HepG2 (cell line): ENCODE data around the gene BCL11B. TPM values are rescaled to one million over a fixed set of nuclear protein-coding genes. Genes with fewer than 3 reads are reported as not detected.

ENCODE experiments used
- ATAC-seq: fragments of 200-7000 bp; cut with Tn5 transposase; 3 replicates; pipeline ENCODE4 v1.9.1; 2020; ENCODE audit warnings: mild to moderate bottlenecking, moderate library complexity
- BruUV-seq: library from RNA; stranded (reverse); fragments of 400-500 nt; replicated peaks from 2 replicates; lab custom pipeline; 2021; lab: Mats Ljungman, UMichigan
- CTCF ChIA-PET: fragments of 300-600 bp; formaldehyde crosslinking; extraction: SDS; loops from one replicate; lab custom pipeline; 2021; ENCODE audit warnings: low total read pairs, inconsistent platforms, low intra/inter-chr PET ratio; lab: Yijun Ruan, JAX
- POLR2A ChIA-PET: fragments of 350-600 bp; sonication (Branson Sonifier 250); formaldehyde crosslinking; loops from one replicate; lab custom pipeline; 2020; ENCODE audit warnings: antibody characterized with exemption, inconsistent platforms; lab: Yijun Ruan, JAX
- DNase-seq: peaks from one replicate; pipeline ENCODE4 v3.0.0-alpha.2; 2015; ENCODE audit warnings: low spot score
- FAIRE-seq: peaks from 3 replicates; lab custom pipeline; 2011; peaks lifted over from hg19 to GRCh38; lab: Jason Lieb, UNC
- H2AFZ ChIP-seq: one replicate; pipeline ENCODE4 v1.6.1; 2011; ENCODE audit warnings: low read length, inconsistent platforms
- H3K27ac ChIP-seq: fragments of 300-600 bp; 3 replicates; pipeline ENCODE4 v1.8.0; 2011; ENCODE audit warnings: mixed run types, mild to moderate bottlenecking, mixed read lengths, low read length, inconsistent platforms; ENCODE audit not compliant: insufficient read depth; ENCODE audit errors: extremely low read length
- H3K27me3 ChIP-seq, 2 experiments: fragments of 200-600 bp in 1 of 2; 2 replicates in 1 of 2; 3 replicates in 1 of 2; pipeline versions ENCODE4 v1.6.0 to v1.8.0; 2011; ENCODE audit warnings: low read length in 2 of 2, mild to moderate bottlenecking in 2 of 2, moderate library complexity in 2 of 2, inconsistent platforms in 1 of 2; ENCODE audit not compliant: insufficient read depth in 2 of 2, control insufficient read depth in 1 of 2
- H3K36me3 ChIP-seq, 2 experiments: fragments of 200-600 bp in 1 of 2; replicated peaks in 1 of 2; 2 replicates in 1 of 2; 3 replicates in 1 of 2; pipeline versions ENCODE4 v1.5.1 to v1.8.0; 2011; ENCODE audit warnings: low read length in 2 of 2, inconsistent platforms in 1 of 2; ENCODE audit not compliant: insufficient read depth in 2 of 2, control insufficient read depth in 1 of 2
- H3K4me1 ChIP-seq: 2 replicates; pipeline ENCODE4 v1.5.1; 2012; ENCODE audit warnings: low read length, inconsistent platforms; ENCODE audit not compliant: insufficient read depth
- H3K4me2 ChIP-seq: 2 replicates; pipeline ENCODE4 v1.6.0; 2011; ENCODE audit warnings: low read depth, low read length, inconsistent platforms
- H3K4me3 ChIP-seq, 3 experiments: fragments of 200-600 bp in 1 of 3; sonication (generic), shearing (Covaris generic) in 1 of 3; replicated peaks in 1 of 3; 2 replicates each; pipeline ENCODE4 v1.5.1; 2011 to 2016; ENCODE audit warnings: low read length in 3 of 3, inconsistent platforms in 2 of 3, low read depth in 2 of 3, mild to moderate bottlenecking in 2 of 3, control low read depth in 1 of 3, mixed read lengths in 1 of 3; ENCODE audit not compliant: insufficient read depth in 1 of 3
- H3K79me2 ChIP-seq: one replicate; pipeline ENCODE4 v1.6.1; 2011; ENCODE audit warnings: low read length, inconsistent platforms; ENCODE audit not compliant: insufficient read depth
- H3K9ac ChIP-seq: 2 replicates; pipeline ENCODE4 v1.6.0; 2011; ENCODE audit warnings: mild to moderate bottlenecking, low read depth, low read length, inconsistent platforms; ENCODE audit not compliant: insufficient read depth
- H3K9me3 ChIP-seq: 2 replicates; pipeline ENCODE4 v1.5.1; 2012; ENCODE audit warnings: mild to moderate bottlenecking, low read length
- H4K20me1 ChIP-seq: 2 replicates; pipeline ENCODE4 v1.6.0; 2011; ENCODE audit warnings: inconsistent platforms, mild to moderate bottlenecking, low read length, moderate library complexity; ENCODE audit not compliant: insufficient read depth
- CBX5 ChIP-seq: sonication (generic); formaldehyde crosslinking; IDR thresholded peaks from 2 replicates; pipeline ENCODE4 v1.4.0; 2020; ENCODE audit warnings: missing genetic modification reagents, borderline replicate concordance
- CEBPB ChIP-seq: IDR thresholded peaks from 2 replicates; pipeline ENCODE4 v1.6.1; 2011; ENCODE audit warnings: low read depth, low read length, improper control_type of control experiment, borderline replicate concordance
- DDIT3 ChIP-seq: sonication (generic); formaldehyde crosslinking; IDR thresholded peaks from 2 replicates; pipeline ENCODE4 v1.4.0; 2020; ENCODE audit warnings: mild to moderate bottlenecking, missing genetic modification reagents
- EED ChIP-seq: sonication (generic); formaldehyde crosslinking; IDR thresholded peaks from 2 replicates; pipeline ENCODE4 v1.5.0; 2020; ENCODE audit warnings: mild to moderate bottlenecking, missing genetic modification reagents
- FOXP1 ChIP-seq, 2 experiments: fragments of 450-650 bp in 1 of 2; IDR thresholded peaks; 2 replicates each; pipeline ENCODE4 v1.6.1; 2017 to 2018; ENCODE audit warnings: antibody characterized with exemption in 1 of 2
- GATAD2A ChIP-seq: IDR thresholded peaks from 2 replicates; pipeline ENCODE4 v1.6.1; 2016
- GLI4 ChIP-seq: sonication (generic); formaldehyde crosslinking; IDR thresholded peaks from 2 replicates; pipeline ENCODE4 v1.5.1; 2020; ENCODE audit warnings: missing genetic modification reagents, mild to moderate bottlenecking, moderate library complexity, borderline replicate concordance
- HDAC2 ChIP-seq: sonication (generic); formaldehyde crosslinking; IDR thresholded peaks from 2 replicates; pipeline ENCODE4 v1.4.0; 2020; ENCODE audit warnings: missing genetic modification reagents
- ISL2 ChIP-seq: sonication (generic); formaldehyde crosslinking; IDR thresholded peaks from 2 replicates; pipeline ENCODE4 v1.5.0; 2020; ENCODE audit warnings: missing genetic modification reagents
- JARID2 ChIP-seq: sonication (generic); formaldehyde crosslinking; IDR thresholded peaks from 2 replicates; pipeline ENCODE4 v1.8.1; 2023; ENCODE audit warnings: missing genetic modification reagents, inconsistent platforms; ENCODE audit not compliant: insufficient replicate concordance
- JUND ChIP-seq: sonication (generic); formaldehyde crosslinking; IDR thresholded peaks from 2 replicates; pipeline ENCODE4 v1.8.0; 2022; ENCODE audit warnings: mild to moderate bottlenecking, missing genetic modification reagents
- LCORL ChIP-seq, 2 experiments: fragments of 450-650 bp in 1 of 2; sonication (generic) in 1 of 2; formaldehyde crosslinking in 1 of 2; IDR thresholded peaks; 2 replicates each; pipeline versions ENCODE4 v1.5.0 to v1.6.1; 2017 to 2020; ENCODE audit warnings: antibody characterized with exemption in 1 of 2, missing genetic modification reagents in 1 of 2
- MBNL3 ChIP-seq: fragments of 250-450 bp; sonication (Bioruptor Pico); conservative IDR thresholded peaks from 2 replicates; pipeline ENCODE4 v1.8.0; 2022; ENCODE audit warnings: mild to moderate bottlenecking, inconsistent platforms
- MNT ChIP-seq: fragments of 450-650 bp; IDR thresholded peaks from 2 replicates; pipeline ENCODE4 v1.6.1; 2016
- NBN ChIP-seq: fragments of 450-650 bp; conservative IDR thresholded peaks from 2 replicates; pipeline ENCODE4 v1.6.1; 2017
- NFRKB ChIP-seq: fragments of 450-650 bp; IDR thresholded peaks from 2 replicates; pipeline ENCODE4 v1.6.1; 2017
- RFX1 ChIP-seq: fragments of 450-650 bp; IDR thresholded peaks from 2 replicates; pipeline ENCODE4 v1.6.1; 2017
- SOX5 ChIP-seq: IDR thresholded peaks from 2 replicates; pipeline ENCODE4 v1.6.1; 2016; ENCODE audit warnings: borderline replicate concordance
- YEATS2 ChIP-seq: sonication (generic); formaldehyde crosslinking; IDR thresholded peaks from 2 replicates; pipeline ENCODE4 v1.4.0; 2020; ENCODE audit warnings: missing genetic modification reagents, borderline replicate concordance
- ZBTB7B ChIP-seq: sonication (generic); formaldehyde crosslinking; IDR thresholded peaks from 2 replicates; pipeline ENCODE4 v1.4.0; 2020; ENCODE audit warnings: missing genetic modification reagents
- ZEB1 ChIP-seq: IDR thresholded peaks from 2 replicates; pipeline ENCODE4 v1.6.1; 2012; ENCODE audit warnings: mild to moderate bottlenecking, low read depth, inconsistent platforms; ENCODE audit not compliant: insufficient replicate concordance
- ZNF160 ChIP-seq: sonication (generic); formaldehyde crosslinking; IDR thresholded peaks from 2 replicates; pipeline ENCODE4 v1.8.0; 2022; ENCODE audit warnings: mild to moderate bottlenecking, inconsistent platforms, missing genetic modification reagents
- ZSCAN22 ChIP-seq: sonication (generic); formaldehyde crosslinking; IDR thresholded peaks from 2 replicates; pipeline ENCODE4 v1.4.0; 2020; ENCODE audit warnings: mild to moderate bottlenecking, missing genetic modification reagents
- WGBS: methylation state at CpG from one replicate; pipeline ENCODE4 v1.1.6; 2017; ENCODE audit warnings: low lambda C conversion rate; 5-methylcytosine and 5-hydroxymethylcytosine counted together
- in situ Hi-C: cut with HindIII; loops from 2 replicates; pipeline ENCODE4 v1.10.0; 2017; ENCODE audit warnings: low pct_unique_long_range_greater_than_20kb; ENCODE audit not compliant: extremely low pct_ligation_motif_present
- intact Hi-C: fragments of 100-400 bp; cut with micrococcal nuclease; formaldehyde crosslinking; loops from one replicate; pipeline ENCODE4 v1.10.0; 2022; ENCODE audit not compliant: unreplicated experiment
- polyA plus RNA-seq, 8 experiments: library from polyadenylated mRNA; depleted of rRNA in 3 of 8; stranded (reverse) in 7 of 8; unstranded in 1 of 8; fragments of >200 nt; fragmentation: Illumina TruSeq in 4 of 8; extraction: Trizol in 4 of 8; gene quantifications; 2 replicates each; pipeline versions ENCODE4 v1.2.1 to v1.2.3, GENCODE V29; 2011 to 2016; ENCODE audit warnings: low read depth in 4 of 8, missing spikeins in 1 of 8, mixed read lengths in 1 of 8; ENCODE audit not compliant: insufficient read depth in 1 of 8
- total RNA-seq, 5 experiments: library from RNA; depleted of rRNA; stranded (reverse); fragments of >200 nt; fragmentation: Illumina TruSeq; extraction: Trizol; gene quantifications; 2 replicates each; pipeline ENCODE4 v1.2.3, GENCODE V29; 2016; ENCODE audit warnings: low read depth in 1 of 5
- TF ChIP-seq, protein P1 (sequence below): sonication (generic); formaldehyde crosslinking; IDR thresholded peaks from 2 replicates; pipeline ENCODE4 v1.4.0; 2020; ENCODE audit warnings: missing genetic modification reagents, borderline replicate concordance

The BCL11B gene
- total and polyA plus RNA-seq, 2 of the 13 experiments (the other 11 are each of a cell fraction or from before 2014, with no cell fraction given): not detected

DNA sequence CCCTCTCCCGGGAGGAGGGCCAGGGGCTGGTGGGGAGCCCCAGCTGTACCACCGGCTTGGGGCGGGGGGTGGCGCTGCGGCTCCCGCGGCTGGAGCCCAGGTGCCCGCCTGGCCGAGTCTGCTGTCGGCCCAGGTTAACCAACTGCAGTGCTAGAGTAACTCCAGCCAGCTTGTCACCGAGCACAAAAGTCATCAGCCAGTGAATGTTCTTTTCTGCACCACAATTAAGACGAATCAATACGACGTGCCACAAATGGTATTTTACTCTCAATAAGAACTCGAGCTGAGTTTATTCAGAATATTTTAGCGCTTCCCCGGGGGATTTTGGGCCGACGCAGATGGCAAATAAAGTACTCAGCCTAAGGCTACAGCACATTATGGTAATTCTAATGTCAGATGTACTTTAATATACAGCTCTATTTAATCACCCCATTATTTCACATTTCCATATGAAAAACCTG is 83.2 kb downstream of the BCL11B start (continued):
- TF ChIP-seq HDAC2 (no peak), YEATS2 (CRISPR knock-in tag) (no peak), GATAD2A (CRISPR knock-in tag) (no peak), SOX5 (CRISPR knock-in tag) (no peak), RFX1 (no peak), JARID2 (CRISPR knock-in tag) (no peak), MNT (no peak), ZNF160 (no peak)

DNA sequence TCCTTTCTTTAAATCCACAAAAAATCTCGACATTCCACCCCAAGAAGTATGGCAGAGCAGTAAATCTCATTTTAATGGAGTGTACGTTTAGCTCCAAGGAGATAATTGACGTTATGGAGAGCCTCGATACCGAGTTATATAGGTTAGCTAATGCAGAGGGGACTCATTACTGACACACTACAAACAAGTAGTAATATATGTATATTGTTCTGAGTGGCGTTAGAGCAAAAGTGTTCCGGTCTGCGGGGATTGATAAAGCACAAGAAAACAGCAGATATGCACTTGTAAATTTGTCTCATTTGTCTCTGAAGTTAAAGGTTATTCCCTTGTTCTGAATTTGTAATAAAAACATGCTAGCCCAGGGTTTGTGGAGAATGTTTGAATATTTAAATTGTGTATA is 84.1 kb downstream of the BCL11B start:
- Histone ChIP-seq H2AFZ (no peak overlapping the region), H3K9ac (no peak overlapping the region), H3K79me2 (no peaks in the 10 kb centered on the region), H3K4me1 (0 out of 2 replicates have a peak, but pooled peaks cover 10% of the 10 kb centered on the region), H3K27me3 (peaks cover 6 to 74% of the 10 kb centered on the region in 2 experiments), H4K20me1 (no peaks in the 10 kb centered on the region), H3K4me3 (no peak overlapping the region), H3K4me2 (no peak overlapping the region), H3K27ac (no peak overlapping the region), H3K9me3 (no peaks in the 10 kb centered on the region), H3K36me3 (no peaks in the 10 kb centered on the region)
- WGBS: 20% methylated on average over 8 of the region's 8 CpGs
- ChIA-PET CTCF (no interaction called here), POLR2A (no interaction called here)
- in situ Hi-C loops: no loop called here
- no peak for FAIRE-seq
- intact Hi-C loops: no loop called here
- no TSS peak for BruUV-seq
- ATAC-seq: no peak
- DNase-seq: no peak
- TF ChIP-seq ZEB1 (no peak), FOXP1 (IDR thresholded peaks at IDR 0.05) (no peak), FOXP1 (CRISPR knock-in tag; IDR thresholded peaks at IDR 0.05) (no peak), NBN (no peak), GLI4 (no peak), DDIT3 (CRISPR knock-in tag) (no peak), NFRKB (no peak), ZSCAN22 (CRISPR knock-in tag) (no peak), CBX5 (CRISPR knock-in tag) (no peak), MBNL3 (CRISPR knock-in tag) (no peak), ISL2 (CRISPR knock-in tag) (no peak), LCORL (IDR thresholded peaks at IDR 0.05) (no peak), LCORL (CRISPR knock-in tag; IDR thresholded peaks at IDR 0.05) (no peak), EED (CRISPR knock-in tag) (no peak), JUND (CRISPR knock-in tag) (no peak), CEBPB (no peak), ZBTB7B (CRISPR knock-in tag) (no peak)
- TF ChIP-seq, protein P1, sequence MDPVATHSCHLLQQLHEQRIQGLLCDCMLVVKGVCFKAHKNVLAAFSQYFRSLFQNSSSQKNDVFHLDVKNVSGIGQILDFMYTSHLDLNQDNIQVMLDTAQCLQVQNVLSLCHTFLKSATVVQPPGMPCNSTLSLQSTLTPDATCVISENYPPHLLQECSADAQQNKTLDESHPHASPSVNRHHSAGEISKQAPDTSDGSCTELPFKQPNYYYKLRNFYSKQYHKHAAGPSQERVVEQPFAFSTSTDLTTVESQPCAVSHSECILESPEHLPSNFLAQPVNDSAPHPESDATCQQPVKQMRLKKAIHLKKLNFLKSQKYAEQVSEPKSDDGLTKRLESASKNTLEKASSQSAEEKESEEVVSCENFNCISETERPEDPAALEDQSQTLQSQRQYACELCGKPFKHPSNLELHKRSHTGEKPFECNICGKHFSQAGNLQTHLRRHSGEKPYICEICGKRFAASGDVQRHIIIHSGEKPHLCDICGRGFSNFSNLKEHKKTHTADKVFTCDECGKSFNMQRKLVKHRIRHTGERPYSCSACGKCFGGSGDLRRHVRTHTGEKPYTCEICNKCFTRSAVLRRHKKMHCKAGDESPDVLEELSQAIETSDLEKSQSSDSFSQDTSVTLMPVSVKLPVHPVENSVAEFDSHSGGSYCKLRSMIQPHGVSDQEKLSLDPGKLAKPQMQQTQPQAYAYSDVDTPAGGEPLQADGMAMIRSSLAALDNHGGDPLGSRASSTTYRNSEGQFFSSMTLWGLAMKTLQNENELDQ (CRISPR knock-in tag): no peak
